Uterus (tissue), 4 donors: Measurements from ENCODE around the gene ARSA. TPM values are rescaled to one million over a fixed set of nuclear protein-coding genes. Genes with fewer than 3 reads are reported as not detected.

Source experiments
- DNase-seq, 2 donors: peaks; one replicate each; pipeline ENCODE4 v3.0.0-alpha.2; 2019 to 2020
- H3K27ac ChIP-seq, 2 donors: fragments of 200-600 bp; sonication (generic); 1 replicate in 1 of 2; 2 replicates in 1 of 2; pipeline ENCODE4 v1.5.1; 2016 to 2018
- H3K27me3 ChIP-seq, 2 donors: fragments of 200-600 bp; sonication (generic); one replicate each; pipeline ENCODE4 v1.5.1; 2018 to 2019; ENCODE audit warnings: control low read depth in 1 of 2
- H3K36me3 ChIP-seq, 2 donors: fragments of 200-600 bp; sonication (generic); one replicate each; pipeline ENCODE4 v1.5.1; 2019; ENCODE audit warnings: control low read depth in 1 of 2
- H3K4me1 ChIP-seq, 2 donors: fragments of 200-600 bp; sonication (generic); one replicate each; pipeline ENCODE4 v1.5.1; 2018 to 2019; ENCODE audit warnings: control low read depth in 1 of 2
- H3K4me3 ChIP-seq, 2 donors: fragments of 200-600 bp; sonication (generic); 1 replicate in 1 of 2; 2 replicates in 1 of 2; pipeline ENCODE4 v1.5.1; 2018 to 2019; ENCODE audit warnings: mild to moderate bottlenecking in 1 of 2
- H3K9me3 ChIP-seq, 2 donors: fragments of 200-600 bp; sonication (generic); one replicate each; pipeline ENCODE4 v1.5.1; 2019; ENCODE audit warnings: control low read depth in 1 of 2
- POLR2A ChIP-seq, 2 donors: fragments of 450-650 bp; IDR thresholded peaks; one replicate each; pipeline ENCODE4 v1.6.1; 2016; ENCODE audit warnings: antibody characterized with exemption in 2 of 2, mild to moderate bottlenecking in 1 of 2, moderate library complexity in 1 of 2
- intact Hi-C: fragments of 100-400 bp; cut with DNase I; formaldehyde crosslinking; loops from one replicate; pipeline ENCODE4 v1.15.1; 2023; ENCODE audit warnings: low total_unique reads
- total RNA-seq, 4 donors: library from RNA; depleted of rRNA in 3 of 4; stranded (reverse); fragments of >200 nt in 3 of 4; gene quantifications; one replicate each; pipeline versions ENCODE4 v1.1.0 to v1.2.4, GENCODE V29; 2014 to 2023
- TF ChIP-seq, protein P1 (sequence below), 4 experiments: fragments of 200-600 bp in 2 of 4; fragments of 450-650 bp in 2 of 4; sonication (generic) in 2 of 4; IDR thresholded peaks; one replicate each; pipeline ENCODE4 v1.5.1; 2016 to 2019; ENCODE audit warnings: antibody characterized with exemption in 4 of 4, mild to moderate bottlenecking in 2 of 4, moderate library complexity in 1 of 4
- donor health status: DM: yes; HTN: yes; CAD: no.

The ARSA gene
- total RNA-seq, 4 donors from 2014 or later = 5.3 to 41.6 (median 10.6) TPM

DNA sequence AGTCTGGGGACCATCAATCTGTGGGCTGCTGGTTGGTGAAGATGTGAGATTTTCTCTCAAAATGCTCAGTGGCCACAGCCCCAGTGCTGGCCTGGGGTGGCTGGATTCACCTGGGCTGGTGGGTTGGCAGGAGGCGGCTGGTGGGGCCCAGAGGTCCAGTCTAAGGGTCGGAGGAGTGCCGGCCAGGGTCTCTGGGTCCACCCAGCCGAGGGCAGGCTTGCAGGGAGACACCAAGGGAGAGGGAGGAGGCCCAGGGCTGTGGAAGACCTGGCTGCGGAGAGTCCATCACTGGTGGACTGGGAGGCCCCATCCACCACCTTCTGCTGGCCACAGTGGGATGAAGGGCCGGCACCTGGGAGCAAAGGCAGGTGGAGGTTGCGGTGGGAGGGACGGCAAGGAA, 44.1 kb upstream of the ARSA start:
- intact Hi-C loops = no loop called here
- Histone ChIP-seq H3K36me3 (no peaks in the 10 kb centered on the region), H3K4me3 (no peak overlapping the region), H3K27ac (peak overlapping the region; percentile 56 to 61), H3K4me1 (peaks cover 0 to 5% of the 10 kb centered on the region in 2 donors), H3K9me3 (no peaks in the 10 kb centered on the region), H3K27me3 (peaks cover 8% of the 10 kb centered on the region in 2 donors)
- no peak for DNase-seq
- TF ChIP-seq, protein P1, sequence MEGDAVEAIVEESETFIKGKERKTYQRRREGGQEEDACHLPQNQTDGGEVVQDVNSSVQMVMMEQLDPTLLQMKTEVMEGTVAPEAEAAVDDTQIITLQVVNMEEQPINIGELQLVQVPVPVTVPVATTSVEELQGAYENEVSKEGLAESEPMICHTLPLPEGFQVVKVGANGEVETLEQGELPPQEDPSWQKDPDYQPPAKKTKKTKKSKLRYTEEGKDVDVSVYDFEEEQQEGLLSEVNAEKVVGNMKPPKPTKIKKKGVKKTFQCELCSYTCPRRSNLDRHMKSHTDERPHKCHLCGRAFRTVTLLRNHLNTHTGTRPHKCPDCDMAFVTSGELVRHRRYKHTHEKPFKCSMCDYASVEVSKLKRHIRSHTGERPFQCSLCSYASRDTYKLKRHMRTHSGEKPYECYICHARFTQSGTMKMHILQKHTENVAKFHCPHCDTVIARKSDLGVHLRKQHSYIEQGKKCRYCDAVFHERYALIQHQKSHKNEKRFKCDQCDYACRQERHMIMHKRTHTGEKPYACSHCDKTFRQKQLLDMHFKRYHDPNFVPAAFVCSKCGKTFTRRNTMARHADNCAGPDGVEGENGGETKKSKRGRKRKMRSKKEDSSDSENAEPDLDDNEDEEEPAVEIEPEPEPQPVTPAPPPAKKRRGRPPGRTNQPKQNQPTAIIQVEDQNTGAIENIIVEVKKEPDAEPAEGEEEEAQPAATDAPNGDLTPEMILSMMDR (IDR thresholded peaks at IDR 0.05) = no peak
- no peak for TF ChIP-seq POLR2A (IDR thresholded peaks at IDR 0.05)

- no peak for DNase-seq
- TF ChIP-seq, protein P1 (IDR thresholded peaks at IDR 0.05) = no peak
- no peak for TF ChIP-seq POLR2A (IDR thresholded peaks at IDR 0.05)
- H3K4me3 ChIP-seq = no peak overlapping the region
- peaks cover 8% of the 10 kb centered on the region in 2 donors for H3K27me3 ChIP-seq
- H3K27ac ChIP-seq = peak overlapping the region; percentile 56 to 61
- intact Hi-C loops = no loop called here
- H3K9me3 ChIP-seq = no peaks in the 10 kb centered on the region
- no peaks in the 10 kb centered on the region for H3K36me3 ChIP-seq
- H3K4me1 ChIP-seq = peaks cover 0 to 5% of the 10 kb centered on the region in 2 donors
These were observed 43.7 kb upstream of the ARSA start for GRCh38 chr22:50671641-50672040.

GRCh38 chr22:50670914-50671538, 43.1 kb upstream of the ARSA start:
- H3K27me3 ChIP-seq = peaks cover 8% of the 10 kb centered on the region in 2 donors
- no peak for DNase-seq

GRCh38 chr22:50670513-50670912, 42.6 kb upstream of the ARSA start:
- peaks cover 0 to 5% of the 10 kb centered on the region in 2 donors for H3K4me1 ChIP-seq
- peaks cover 8% of the 10 kb centered on the region in 2 donors for H3K27me3 ChIP-seq
- no peaks in the 10 kb centered on the region for H3K9me3 ChIP-seq
- DNase-seq = no peak
- H3K27ac ChIP-seq = peak overlapping the region; percentile 56 to 61
- TF ChIP-seq, protein P1 (IDR thresholded peaks at IDR 0.05) = no peak
- no peak for TF ChIP-seq POLR2A (IDR thresholded peaks at IDR 0.05)
- H3K36me3 ChIP-seq = no peaks in the 10 kb centered on the region
- no peak overlapping the region for H3K4me3 ChIP-seq
- intact Hi-C loops = no loop called here

More at GRCh38 chr22:50670914-50671538, 43.1 kb upstream of the ARSA start:
- H3K27ac ChIP-seq = peak overlapping the region; percentile 56 to 61
- no peak for TF ChIP-seq POLR2A (IDR thresholded peaks at IDR 0.05)
- TF ChIP-seq, protein P1 (IDR thresholded peaks at IDR 0.05) = no peak
- H3K36me3 ChIP-seq = no peaks in the 10 kb centered on the region
- H3K9me3 ChIP-seq = no peaks in the 10 kb centered on the region
- H3K4me1 ChIP-seq = peaks cover 0 to 5% of the 10 kb centered on the region in 2 donors
- intact Hi-C loops = no loop called here
- H3K4me3 ChIP-seq = no peak overlapping the region

GRCh38 chr22:50665738-50666137, 37.8 kb upstream of the ARSA start:
- H3K27ac ChIP-seq = no peak overlapping the region
- H3K27me3 ChIP-seq = no peaks in the 10 kb centered on the region
- intact Hi-C loops = no loop called here
- DNase-seq = no peak
- no peak overlapping the region for H3K4me3 ChIP-seq
- H3K4me1 ChIP-seq = no peaks in the 10 kb centered on the region
- no peaks in the 10 kb centered on the region for H3K36me3 ChIP-seq
- TF ChIP-seq, protein P1 (IDR thresholded peaks at IDR 0.05) = no peak
- no peak for TF ChIP-seq POLR2A (IDR thresholded peaks at IDR 0.05)
- H3K9me3 ChIP-seq = no peaks in the 10 kb centered on the region
